ENCODE data around the gene UVRAG.
"Not testable (repeated sequence)": the region's sequence is repeated elsewhere in the genome, so short reads cannot be mapped to it uniquely, and the experiment has no call there.

The UVRAG gene

DNA sequence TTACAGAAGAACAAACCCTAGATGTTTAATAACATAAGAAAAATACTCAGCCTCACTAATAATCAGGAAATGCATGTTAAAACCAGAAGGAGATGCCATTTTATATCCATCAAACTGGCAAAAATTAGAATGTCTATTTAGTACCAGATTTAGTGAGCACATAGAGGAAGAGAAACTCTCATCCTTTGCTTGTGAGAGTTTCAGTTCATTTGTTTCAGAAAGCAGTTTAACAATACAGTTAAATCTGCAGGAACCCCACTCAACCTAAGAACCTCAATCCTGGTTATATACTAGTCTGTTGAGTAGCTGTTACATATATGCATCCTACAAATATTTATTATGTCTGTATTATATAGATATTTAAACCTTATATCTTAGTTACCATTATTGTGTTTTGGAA lies 218.7 kb downstream of the UVRAG start:
- no peak for DNase-seq

DNA sequence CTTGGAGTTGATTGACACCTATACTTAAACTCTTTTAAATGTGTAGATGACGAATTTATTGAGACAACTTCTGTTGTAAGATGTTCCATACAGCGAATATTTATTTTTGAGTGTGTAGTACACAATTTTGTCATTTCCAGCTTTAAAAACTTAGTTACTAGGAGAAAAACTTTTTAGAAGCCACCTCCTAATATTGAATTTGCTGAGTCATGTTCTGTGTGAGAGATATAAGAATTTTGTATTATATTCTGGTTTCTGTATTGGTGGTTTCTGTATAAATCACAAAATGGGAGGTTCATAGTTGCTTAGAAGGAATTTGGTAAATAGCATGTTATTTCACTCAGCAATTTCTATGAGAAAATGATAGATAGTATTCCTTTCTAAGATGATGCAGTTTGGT lies 220.0 kb downstream of the UVRAG start:
- no peak for DNase-seq

DNA sequence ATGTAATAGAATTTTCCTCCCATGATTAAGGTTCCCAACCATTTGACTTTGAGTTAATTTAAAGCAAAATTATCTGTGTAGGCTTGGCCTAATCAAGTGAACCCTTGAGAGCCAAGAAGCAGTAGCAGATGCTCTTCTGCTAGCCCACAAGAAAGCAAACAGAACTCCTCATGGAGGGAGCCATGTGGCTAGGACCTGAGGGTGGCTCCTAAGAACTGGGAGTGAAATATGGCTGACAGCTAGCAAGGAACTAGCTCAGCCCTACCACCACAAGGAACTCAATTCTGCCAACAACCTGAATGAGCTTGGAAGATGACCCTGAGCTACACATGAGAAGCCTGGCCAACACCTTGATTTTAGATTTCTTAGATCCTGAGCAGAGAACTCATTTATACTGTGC lies 223.6 kb downstream of the UVRAG start:
- no peak for DNase-seq

DNA sequence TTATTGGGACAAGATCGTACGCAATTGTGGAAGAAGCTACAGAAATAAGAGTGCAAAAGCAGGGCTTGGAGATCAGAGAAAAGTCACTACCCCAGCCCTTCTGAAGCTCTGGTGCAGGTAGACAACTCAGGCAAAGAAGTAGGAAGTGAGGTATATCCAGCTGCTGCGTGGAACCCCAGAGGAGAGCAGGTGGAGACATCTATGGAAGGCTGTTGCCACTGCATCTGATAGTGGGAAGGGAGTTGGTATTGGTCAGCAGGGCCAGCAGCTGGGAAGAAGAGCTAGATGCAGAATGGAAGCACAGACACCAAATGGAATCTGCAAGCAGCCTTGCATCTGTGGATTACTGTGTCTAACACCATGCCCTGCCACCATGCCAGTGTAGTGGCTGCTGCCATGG lies 226.2 kb downstream of the UVRAG start:
- DNase-seq = no peak

DNA sequence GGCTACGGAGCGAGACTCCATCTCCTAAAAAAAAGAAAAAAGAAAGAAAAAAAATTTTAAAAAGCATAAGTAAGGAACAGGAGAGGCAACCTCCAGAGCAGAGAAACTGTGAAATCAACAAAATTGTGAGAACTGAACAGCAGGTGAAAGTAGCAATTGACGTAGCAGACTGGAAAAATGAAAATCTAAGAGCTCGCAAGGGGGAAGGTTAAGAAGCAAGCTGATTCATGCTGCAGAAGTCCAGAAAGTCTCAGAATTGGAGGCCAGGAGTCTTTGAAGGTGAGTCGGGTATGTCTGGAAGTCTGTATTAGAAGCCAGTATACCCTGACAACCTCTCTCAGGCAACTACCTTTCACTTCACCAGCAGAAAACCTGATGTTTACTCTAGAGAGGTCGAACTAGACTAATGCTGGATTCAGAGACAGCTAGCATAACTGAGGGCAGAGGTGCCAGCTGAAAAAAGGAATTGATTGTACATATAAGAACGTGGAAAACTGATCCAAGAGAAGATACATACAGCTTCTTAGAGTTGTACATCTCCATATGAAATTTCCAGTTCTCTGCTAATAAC lies 229.8 kb downstream of the UVRAG start:
- no peak for DNase-seq

DNA sequence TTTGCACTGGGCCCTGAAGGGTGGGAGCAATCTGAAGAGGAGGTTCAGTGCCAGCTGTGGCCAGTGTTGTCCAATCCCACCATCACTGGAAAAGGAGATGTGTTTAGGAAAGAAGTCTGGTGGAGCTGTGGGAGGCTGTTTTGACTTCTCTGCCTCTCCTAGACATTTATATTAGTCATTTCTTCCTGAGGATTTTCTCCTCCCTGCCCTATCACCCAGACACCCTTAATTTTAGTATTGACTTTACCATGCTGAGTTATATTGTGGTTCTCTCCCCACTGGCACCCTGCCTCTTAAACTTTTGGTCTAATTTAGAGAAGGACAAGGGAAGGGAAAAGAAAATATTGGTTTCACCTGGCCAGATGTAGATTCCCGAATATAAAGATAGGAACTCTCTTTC lies 232.2 kb downstream of the UVRAG start:
- DNase-seq = no peak

DNA sequence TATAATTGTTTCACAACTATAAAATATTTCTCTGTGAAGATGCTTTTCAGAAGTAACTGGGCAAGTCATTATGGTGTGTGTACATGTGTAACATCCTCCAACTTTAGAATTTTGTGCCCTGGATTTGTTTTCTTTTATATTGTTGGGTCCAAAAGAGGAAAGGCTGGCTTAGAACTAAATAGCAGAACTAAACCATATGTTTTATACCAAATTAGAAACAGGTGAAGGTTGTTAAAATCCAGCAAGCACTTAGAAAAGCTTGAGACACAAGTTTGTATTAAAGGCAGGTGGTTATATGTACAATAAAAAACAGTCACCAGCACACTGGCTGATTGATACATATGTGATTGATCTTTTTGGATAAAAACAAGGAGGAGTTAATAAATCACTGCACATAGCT lies 232.8 kb downstream of the UVRAG start:
- no peak for DNase-seq

DNA sequence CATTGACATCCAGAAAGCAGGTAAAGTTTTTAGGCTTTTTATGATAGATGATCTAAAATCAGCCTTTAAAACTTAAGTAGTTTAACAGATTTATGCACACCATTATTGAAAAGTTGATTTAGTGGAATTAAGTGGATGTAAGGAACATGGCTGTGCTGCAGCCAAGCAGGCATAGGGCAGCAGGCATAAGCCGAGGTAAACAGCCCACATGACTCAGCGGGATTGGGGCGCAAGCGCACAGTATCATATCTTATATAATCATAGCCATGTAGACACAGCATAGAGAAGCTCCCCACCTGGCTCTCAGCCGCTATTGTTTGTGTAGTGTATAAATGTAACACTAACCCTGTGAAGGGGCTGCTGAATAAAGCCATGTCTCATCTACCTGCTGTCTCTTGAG lies 233.8 kb downstream of the UVRAG start:
- DNase-seq = no peak

DNA sequence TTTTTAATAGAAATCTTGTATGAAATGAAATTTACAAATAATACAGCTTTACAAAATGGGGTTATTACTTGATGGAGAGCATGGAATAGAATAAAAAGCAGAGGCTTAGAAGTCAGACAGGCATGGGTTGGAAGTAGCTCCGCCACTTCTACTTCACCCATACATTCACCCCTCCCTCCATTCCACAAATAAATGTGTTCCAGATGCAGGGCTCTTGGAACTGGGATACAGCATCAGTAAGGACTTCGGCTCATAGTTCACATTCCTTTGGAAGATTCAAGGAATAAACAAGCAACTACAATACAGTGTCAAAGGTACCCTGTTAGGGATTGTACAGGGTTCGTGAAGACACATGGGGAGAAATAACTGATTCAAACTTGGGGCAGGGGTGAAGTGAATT lies 234.5 kb downstream of the UVRAG start:
- DNase-seq = no peak

DNA sequence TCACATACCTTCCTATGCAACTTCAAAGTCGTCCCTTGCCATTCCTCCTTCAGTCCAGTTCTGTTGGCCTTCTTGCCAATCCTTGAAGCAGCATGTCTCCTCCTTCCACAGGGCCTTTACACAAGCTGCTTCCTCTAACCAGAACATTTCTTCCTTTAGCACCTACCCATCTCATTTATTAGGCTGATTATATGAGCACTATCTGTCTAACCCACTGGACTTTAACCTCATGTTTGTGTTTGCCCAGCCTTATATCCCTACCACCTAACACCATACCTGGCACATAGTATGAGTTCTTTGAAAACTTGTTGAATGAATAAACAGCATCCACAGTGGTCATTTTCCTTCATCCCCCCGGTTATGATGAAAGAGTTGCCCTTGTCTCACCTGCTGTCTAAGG lies 236.9 kb downstream of the UVRAG start:
- DNase-seq = no peak

DNA sequence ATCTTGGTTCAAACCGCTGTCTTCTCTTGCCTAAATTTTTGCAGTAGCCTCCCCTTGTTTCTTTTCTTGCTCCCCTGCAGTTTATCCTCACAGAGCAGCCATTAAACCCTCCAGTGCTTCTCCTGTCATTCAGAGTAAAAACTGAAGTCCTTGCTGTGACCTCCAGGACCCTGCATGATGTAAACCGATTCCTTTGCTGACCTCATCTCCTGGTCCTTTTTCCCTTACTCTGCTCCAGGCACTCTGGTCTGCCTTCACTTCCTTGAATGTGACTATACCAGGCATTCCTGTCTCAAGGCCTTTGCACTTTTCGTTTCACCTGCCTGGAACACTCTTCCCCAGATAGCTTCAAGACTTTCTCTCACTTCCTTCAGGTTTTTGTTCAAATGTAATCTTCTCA lies 239.3 kb downstream of the UVRAG start:
- DNase-seq = no peak

DNA sequence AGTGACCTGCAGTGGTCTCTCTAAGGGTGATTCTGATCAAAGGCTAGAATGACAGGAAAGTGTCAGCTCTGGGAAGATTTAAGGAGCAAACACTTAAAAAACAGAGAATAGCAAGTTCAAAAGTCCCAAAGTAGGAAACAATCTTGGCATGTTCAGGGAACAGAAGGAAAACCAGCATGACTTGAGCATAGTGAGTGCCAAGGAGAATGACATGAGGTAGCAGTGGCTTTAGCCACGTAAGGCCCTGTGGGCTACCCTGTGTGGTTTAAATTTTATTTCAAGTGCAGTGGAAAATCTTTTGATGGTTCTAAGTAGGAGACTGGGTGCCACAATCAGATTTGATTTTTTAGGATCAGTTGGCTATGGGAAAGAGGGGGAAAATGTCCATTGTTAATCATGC lies 241.9 kb downstream of the UVRAG start:
- DNase-seq = no peak

DNA sequence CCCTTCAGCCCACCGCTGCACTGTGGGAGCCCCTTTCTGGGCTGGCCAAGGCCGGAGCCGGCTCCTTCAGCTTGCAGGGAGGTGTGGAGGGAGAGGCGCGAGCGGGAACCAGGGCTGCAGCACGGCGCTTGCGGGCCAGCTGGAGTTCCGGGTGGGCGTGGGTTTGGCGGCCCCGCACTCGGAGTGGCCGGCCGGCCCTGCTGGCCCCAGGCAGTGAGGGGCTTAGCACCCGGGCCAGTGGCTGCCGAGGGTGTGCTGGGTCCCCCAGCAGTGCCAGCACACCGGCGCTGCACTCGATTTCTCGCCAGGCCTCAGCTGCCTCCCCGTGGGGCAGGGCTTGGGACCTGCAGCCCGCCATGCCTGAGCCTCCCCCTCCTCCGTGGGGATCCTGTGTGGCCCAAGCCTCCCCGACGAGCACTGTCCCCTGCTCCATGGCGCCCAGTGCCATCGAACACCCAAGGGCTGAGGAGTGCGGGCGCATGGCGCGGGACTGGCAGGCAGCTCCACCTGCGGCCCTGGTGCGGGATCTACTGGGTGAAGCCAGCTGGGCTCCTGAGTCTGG lies 245.5 kb downstream of the UVRAG start:
- DNase-seq = not testable (repeated sequence)

DNA sequence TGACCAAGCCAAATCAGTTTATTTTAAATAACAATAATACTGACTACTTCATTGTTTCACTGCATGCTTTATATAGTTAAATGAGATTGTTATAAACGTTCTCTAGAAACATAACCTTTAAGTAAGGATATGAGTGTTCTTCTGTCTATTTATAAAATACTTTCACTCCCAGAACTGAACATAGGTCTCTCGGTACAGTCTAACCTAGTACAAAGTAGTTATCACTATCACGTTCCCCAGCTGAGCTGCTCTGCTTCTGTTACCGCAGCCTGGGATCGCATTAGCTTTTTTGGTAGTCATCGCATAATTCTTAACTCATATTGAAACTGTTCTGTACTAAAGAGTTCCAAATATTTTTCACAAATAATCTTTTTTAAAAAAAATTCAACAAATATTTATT lies 247.7 kb downstream of the UVRAG start:
- DNase-seq = no peak

DNA sequence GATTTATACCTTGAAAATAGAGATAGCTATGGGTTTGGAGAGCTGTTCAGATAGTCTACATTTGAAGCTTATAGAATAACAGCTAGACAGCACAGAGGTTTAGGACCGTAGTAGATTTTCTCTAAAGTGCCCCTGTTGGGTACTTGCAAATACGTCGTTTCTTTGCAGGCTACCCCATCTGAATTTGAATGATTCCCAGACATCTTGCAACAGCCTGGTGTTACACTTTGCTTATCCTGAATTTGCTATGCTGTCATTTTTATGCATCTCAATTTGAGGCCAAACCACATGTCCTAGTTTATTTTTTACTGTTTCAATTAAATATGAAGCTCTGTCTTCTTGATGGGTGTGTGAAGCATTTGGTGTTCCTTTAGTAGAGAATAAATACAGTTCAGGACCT lies 249.2 kb downstream of the UVRAG start:
- no peak for DNase-seq

DNA sequence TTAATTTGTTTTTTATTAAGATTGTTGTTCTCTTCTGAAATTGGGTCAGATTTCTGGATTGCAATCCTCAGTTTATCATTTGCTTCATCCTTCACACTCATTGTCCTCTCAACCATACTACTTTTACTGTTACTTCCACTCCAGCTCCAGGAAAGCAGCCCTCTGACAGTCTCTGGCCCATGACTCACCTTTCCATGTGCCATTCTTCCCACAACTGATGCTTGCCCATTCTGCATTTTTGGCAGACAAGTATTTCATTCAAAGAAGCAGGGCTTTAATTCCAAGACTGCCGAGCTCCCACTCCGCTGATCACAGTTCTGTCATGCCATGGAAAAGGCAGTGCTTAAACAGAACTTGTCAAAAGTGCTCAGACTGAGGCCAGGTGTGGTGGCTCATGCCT lies 252.1 kb downstream of the UVRAG start:
- DNase-seq = no peak

DNA sequence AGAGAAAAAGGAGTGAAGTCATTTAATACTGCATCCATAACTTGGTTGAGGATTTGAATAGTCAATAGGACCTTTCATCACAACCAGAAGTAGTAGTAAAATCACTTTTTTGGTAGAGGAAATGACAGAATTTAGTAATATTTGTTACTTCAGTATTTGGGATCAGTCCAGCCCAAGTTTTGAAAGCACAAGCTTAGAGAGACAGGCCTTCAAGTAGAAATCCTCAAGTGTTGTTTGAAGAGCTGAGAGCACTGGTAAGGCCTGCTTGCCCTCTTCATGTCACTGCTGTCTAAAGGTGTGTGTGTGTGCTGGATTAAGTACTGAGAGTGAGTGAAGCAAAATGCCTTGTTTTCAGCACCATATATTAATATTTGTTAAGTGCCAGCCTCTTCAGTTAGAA lies 254.0 kb downstream of the UVRAG start:
- DNase-seq = no peak

DNA sequence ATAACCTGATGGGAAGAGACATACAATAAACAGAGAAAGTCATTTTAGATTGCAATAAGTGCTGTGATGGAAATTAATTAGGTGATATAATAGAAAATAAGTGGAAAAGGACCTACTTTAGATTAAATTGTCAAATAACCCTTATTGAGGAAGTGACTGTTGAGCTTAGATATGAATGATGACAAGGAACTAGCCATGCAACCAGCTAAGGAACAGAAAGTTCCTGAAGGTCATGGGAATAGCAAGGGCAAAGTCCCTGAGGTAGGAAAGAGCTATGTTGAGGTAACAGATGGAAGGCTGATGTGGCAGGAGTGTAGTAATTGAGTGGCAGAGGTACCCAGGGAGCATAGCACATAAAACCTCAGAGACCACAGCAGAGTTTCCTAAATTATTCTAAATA lies 256.1 kb downstream of the UVRAG start:
- DNase-seq = no peak

DNA sequence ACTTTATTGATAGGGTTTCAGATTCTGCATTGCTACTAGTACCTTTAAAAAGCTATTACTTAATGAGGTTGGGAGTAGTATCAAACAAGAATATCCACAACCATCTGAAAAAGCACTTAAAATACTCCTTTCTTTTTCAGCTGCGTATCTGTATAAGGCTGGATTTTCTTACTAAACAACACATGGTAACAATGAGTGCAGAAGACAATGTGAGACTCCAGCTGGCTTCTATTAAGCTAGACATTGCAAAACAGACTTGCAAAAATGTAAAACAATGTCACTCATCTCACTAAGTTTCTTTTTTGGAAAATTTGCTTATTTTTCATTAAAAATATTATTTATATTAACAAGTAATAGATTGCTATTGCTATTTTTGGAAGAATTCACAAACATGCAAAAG lies 258.7 kb downstream of the UVRAG start:
- DNase-seq = no peak

DNA sequence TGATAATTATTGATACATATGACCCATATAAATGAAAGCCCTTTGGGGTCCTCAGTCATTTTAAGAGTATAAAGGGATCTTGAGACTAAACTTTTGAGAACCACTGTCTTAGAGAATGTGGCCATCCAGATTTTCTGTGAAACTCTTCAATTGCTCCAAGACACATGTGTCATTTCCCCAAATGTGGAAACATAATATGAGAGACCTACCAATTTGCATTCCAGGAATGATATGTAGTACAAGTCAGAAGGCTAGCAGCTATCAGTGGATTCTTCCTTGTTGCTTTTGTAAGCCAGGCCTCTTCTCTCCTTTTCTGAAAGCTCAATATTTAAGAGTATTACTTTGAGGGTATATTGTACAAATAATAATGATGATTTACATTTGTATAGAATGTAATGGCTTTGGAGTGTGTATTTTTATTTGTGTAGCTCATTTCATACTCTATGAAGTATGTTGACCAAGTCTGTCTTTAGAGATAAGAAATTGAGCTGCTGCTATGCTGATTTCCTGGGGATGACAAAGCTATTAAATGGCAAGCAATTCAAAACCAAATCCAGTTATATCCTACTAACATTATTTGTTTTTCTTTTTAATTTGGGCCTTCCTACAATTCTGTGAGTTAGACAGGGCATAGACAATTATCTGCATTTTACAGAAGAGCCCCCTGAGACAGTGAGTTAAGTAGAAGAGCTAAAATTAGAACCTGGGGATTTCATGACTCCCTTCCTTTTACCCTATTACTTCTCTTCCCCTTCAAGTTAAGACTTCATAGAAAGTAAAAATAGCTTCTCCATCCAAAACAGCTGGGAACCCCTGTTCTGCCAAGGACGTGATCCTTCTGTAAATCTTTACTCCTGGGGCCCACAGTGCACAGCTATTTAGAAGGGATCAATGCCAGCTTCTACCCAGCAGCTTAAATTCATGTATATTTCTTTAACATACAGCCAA lies 259.4 kb downstream of the UVRAG start:
- DNase-seq = no peak

DNA sequence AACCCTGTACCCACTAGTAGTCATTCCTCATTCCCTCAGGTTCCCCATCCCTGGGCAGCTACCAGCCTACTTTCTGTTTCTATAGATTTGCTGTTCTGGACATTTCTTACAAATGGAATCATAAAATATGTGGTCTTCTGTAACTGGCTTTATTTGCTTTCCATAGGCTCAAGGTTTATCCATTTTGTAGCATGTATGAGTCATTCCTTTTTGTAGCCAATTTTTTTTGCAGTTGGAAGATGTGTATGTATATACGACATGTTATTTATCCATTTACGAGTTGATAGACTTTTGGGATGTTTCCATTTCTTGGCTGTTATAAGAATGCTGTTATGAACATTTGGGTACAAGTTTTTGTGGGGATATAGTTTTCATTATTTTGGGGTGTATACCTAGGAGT lies 260.7 kb downstream of the UVRAG start:
- DNase-seq = no peak

DNA sequence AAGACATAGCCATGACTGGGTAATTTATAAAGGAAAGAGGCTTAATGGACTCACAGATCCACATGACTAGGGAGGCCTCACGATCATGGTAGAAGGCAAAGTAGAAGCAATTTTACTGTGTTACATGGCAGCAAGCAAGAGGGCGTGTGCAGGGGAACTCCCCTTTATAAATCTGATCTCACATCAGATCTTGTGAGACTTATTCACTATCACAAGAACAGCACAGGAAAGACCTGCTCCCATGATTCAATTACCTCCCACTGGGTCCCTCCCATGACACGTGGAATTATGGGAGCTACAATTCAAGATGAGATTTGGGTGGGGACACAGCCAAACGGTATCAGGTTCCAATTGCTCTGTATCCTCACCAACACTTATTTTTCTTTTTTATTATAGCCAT lies 261.2 kb downstream of the UVRAG start:
- not testable (repeated sequence) for DNase-seq

DNA sequence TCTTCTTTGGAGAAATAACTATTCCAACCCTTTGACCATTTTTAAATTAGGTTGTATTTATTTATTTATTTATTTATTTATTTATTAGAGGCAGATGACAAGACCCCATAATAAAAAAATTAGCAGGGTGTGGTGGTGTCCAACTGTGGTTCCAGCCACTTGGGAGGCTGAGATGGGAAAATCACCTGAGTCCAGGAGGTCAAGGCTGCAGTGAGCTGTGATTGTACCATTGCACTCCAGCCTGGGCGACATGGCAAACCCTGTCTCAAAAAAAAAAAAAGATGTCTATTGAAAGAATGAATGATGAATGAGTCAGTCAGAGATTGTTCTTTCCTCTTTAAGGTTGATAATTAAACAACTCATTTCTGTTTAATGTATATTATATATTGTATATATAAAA lies 261.7 kb downstream of the UVRAG start:
- no peak for DNase-seq

DNA sequence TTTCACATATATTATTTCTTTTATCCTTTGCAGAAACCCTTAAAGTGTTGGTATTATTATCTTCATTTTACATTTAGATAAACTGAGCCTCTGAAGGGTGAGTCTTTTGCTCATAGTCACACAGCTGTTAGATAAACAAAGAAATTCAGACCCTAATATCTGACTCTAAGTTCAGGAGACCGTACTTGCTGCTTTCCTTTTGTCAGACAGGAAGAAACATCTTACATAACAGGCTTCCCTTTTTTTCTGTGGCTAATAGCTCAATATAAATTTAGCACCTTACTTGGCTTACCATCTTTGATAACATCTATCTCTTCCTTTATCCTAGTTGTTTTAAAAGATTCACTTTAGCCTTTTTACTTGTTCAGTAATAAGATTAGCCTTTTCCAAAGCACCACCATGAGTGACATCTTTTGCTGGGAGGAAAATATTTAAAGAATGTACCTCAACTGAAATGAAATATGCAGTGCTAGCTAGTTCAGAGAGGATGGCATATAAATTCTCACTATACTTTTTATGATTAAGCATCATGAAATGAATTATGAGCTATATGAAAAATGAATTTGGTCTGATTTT lies 262.7 kb downstream of the UVRAG start:
- DNase-seq = no peak

Data from activated CD4-positive, alpha-beta T cell treated with anti-CD3 and anti-CD28 coated beads, Interleukin-2, amount 50 U/mL, for 4 hours (primary cell).